ENCODE results near the gene CROCC.

GRCh38 chr1:16966282-16966681, 44.6 kb downstream of the CROCC start:
- TF ChIP-seq, protein P1, sequence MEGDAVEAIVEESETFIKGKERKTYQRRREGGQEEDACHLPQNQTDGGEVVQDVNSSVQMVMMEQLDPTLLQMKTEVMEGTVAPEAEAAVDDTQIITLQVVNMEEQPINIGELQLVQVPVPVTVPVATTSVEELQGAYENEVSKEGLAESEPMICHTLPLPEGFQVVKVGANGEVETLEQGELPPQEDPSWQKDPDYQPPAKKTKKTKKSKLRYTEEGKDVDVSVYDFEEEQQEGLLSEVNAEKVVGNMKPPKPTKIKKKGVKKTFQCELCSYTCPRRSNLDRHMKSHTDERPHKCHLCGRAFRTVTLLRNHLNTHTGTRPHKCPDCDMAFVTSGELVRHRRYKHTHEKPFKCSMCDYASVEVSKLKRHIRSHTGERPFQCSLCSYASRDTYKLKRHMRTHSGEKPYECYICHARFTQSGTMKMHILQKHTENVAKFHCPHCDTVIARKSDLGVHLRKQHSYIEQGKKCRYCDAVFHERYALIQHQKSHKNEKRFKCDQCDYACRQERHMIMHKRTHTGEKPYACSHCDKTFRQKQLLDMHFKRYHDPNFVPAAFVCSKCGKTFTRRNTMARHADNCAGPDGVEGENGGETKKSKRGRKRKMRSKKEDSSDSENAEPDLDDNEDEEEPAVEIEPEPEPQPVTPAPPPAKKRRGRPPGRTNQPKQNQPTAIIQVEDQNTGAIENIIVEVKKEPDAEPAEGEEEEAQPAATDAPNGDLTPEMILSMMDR (IDR thresholded peaks at IDR 0.05): no peak
- TF ChIP-seq POLR2A (IDR thresholded peaks at IDR 0.05): no peak
